Right kidney (tissue), 1 donor: ENCODE measurements around the gene IGLL1.

Experiments
- DNase-seq: peaks from one replicate; pipeline ENCODE4 v3.0.0-alpha.2; 2016

The IGLL1 gene

GRCh38 chr22:23527971-23528740 is 51.9 kb downstream of the IGLL1 start:
- DNase-seq: no peak

GRCh38 chr22:23526596-23527316 is 53.3 kb downstream of the IGLL1 start:
- DNase-seq: no peak

GRCh38 chr22:23525510-23525909 is 54.6 kb downstream of the IGLL1 start:
- DNase-seq: no peak

GRCh38 chr22:23524226-23524625 is 55.9 kb downstream of the IGLL1 start:
- DNase-seq: no peak

GRCh38 chr22:23523713-23524112 is 56.4 kb downstream of the IGLL1 start:
- peak; percentile 48 for DNase-seq
